ENCODE measurements around the gene CCNI2.

The CCNI2 gene

GRCh38 chr5:132756542-132756941 lies 9.3 kb downstream of the CCNI2 start:
- Histone ChIP-seq H2BK120ac (ENCODE audit: low read depth, low read length) (no peak overlapping the region), H3K4ac (ENCODE audit: low read length) (no peak overlapping the region), H2AK5ac (ENCODE audit: low read depth, low read length) (no peak overlapping the region), H3K18ac (ENCODE audit: low read length) (no peak overlapping the region), H3K27ac (replicated peaks; ENCODE audit: low read length) (no peak overlapping the region), H3K4me3 (ENCODE audit: low read length in 2 of 2) (no peak overlapping the region), H2BK5ac (ENCODE audit: low read length) (no peak overlapping the region), H4K8ac (ENCODE audit: low read depth, low read length) (no peak overlapping the region), H3K4me1 (ENCODE audit: control insufficient read depth in 2 of 2, insufficient read depth in 1 of 2, low read depth in 1 of 2, low read length in 2 of 2) (peaks cover 0 to 17% of the 10 kb centered on the region in 2 donors), H3K4me2 (ENCODE audit: insufficient read depth, low read length, poor library complexity, severe bottlenecking) (no peak overlapping the region), H2BK12ac (ENCODE audit: low read length) (no peak overlapping the region), H3K27me3 (ENCODE audit: control insufficient read depth in 3 of 3, insufficient read depth in 3 of 3, low read depth in 1 of 3, low read length in 3 of 3) (no peaks in the 10 kb centered on the region), H3K9ac (ENCODE audit: low read depth, low read length, poor library complexity) (no peak overlapping the region), H3K14ac (ENCODE audit: low read length) (no peak overlapping the region), H3K36me3 (replicated peaks in 1 of 2; ENCODE audit: control insufficient read depth in 2 of 2, insufficient read depth in 2 of 2, low read length in 2 of 2) (peaks cover 19 to 44% of the 10 kb centered on the region in 2 donors), H4K91ac (ENCODE audit: low read depth, low read length, poor library complexity) (no peak overlapping the region), H2BK15ac (ENCODE audit: low read length) (no peak overlapping the region), H3K23ac (ENCODE audit: low read depth, low read length, poor library complexity) (no peak overlapping the region), H3K9me3 (replicated peaks in 1 of 2; ENCODE audit: control insufficient read depth in 2 of 2, insufficient read depth in 1 of 2, low read depth in 1 of 2, low read length in 2 of 2) (no peaks in the 10 kb centered on the region), H3K79me1 (ENCODE audit: low read depth, low read length) (no peaks in the 10 kb centered on the region), H2AFZ (ENCODE audit: low read length) (no peak overlapping the region)
- no CpG with 5 or more reads among the region's 5 CpGs for WGBS, 2 donors (ENCODE audit: extremely low coverage in 2 of 2, insufficient read length in 2 of 2, insufficient replicate concordance in 1 of 2)
- DNase-seq (ENCODE audit: low spot score) = no peak

- Histone ChIP-seq H2AK5ac (ENCODE audit: low read depth, low read length) (no peak overlapping the region), H3K18ac (ENCODE audit: low read length) (no peak overlapping the region), H2BK120ac (ENCODE audit: low read depth, low read length) (no peak overlapping the region), H3K14ac (ENCODE audit: low read length) (no peak overlapping the region), H2AFZ (ENCODE audit: low read length) (no peak overlapping the region), H3K4me2 (ENCODE audit: insufficient read depth, low read length, poor library complexity, severe bottlenecking) (no peak overlapping the region), H4K8ac (ENCODE audit: low read depth, low read length) (no peak overlapping the region), H3K9me3 (replicated peaks in 1 of 2; ENCODE audit: control insufficient read depth in 2 of 2, insufficient read depth in 1 of 2, low read depth in 1 of 2, low read length in 2 of 2) (no peaks in the 10 kb centered on the region), H3K36me3 (replicated peaks in 1 of 2; ENCODE audit: control insufficient read depth in 2 of 2, insufficient read depth in 2 of 2, low read length in 2 of 2) (peaks cover 34 to 63% of the 10 kb centered on the region in 2 donors), H3K9ac (ENCODE audit: low read depth, low read length, poor library complexity) (no peak overlapping the region), H2BK5ac (ENCODE audit: low read length) (no peak overlapping the region), H3K79me1 (ENCODE audit: low read depth, low read length) (no peaks in the 10 kb centered on the region), H3K4ac (ENCODE audit: low read length) (no peak overlapping the region), H3K4me1 (ENCODE audit: control insufficient read depth in 2 of 2, insufficient read depth in 1 of 2, low read depth in 1 of 2, low read length in 2 of 2) (peaks cover 0 to 13% of the 10 kb centered on the region in 2 donors), H2BK12ac (ENCODE audit: low read length) (no peak overlapping the region), H3K4me3 (ENCODE audit: low read length in 2 of 2) (no peak overlapping the region), H3K27me3 (ENCODE audit: control insufficient read depth in 3 of 3, insufficient read depth in 3 of 3, low read depth in 1 of 3, low read length in 3 of 3) (no peaks in the 10 kb centered on the region), H3K27ac (replicated peaks; ENCODE audit: low read length) (no peak overlapping the region), H2BK15ac (ENCODE audit: low read length) (no peak overlapping the region), H4K91ac (ENCODE audit: low read depth, low read length, poor library complexity) (no peak overlapping the region), H3K23ac (ENCODE audit: low read depth, low read length, poor library complexity) (no peak overlapping the region)
- DNase-seq (ENCODE audit: low spot score) = no peak
- WGBS, 2 donors (ENCODE audit: extremely low coverage in 2 of 2, insufficient read length in 2 of 2, insufficient replicate concordance in 1 of 2) = no CpG with 5 or more reads among the region's 13 CpGs
Measured at GRCh38 chr5:132758451-132758850, 11.2 kb downstream of the CCNI2 start.

- Histone ChIP-seq H3K9ac (ENCODE audit: low read depth, low read length, poor library complexity) (no peak overlapping the region), H2BK12ac (ENCODE audit: low read length) (no peak overlapping the region), H2BK5ac (ENCODE audit: low read length) (no peak overlapping the region), H2AFZ (ENCODE audit: low read length) (no peak overlapping the region), H3K4me3 (ENCODE audit: low read length in 2 of 2) (no peak overlapping the region), H3K18ac (ENCODE audit: low read length) (no peak overlapping the region), H4K8ac (ENCODE audit: low read depth, low read length) (no peak overlapping the region), H3K27ac (replicated peaks; ENCODE audit: low read length) (no peak overlapping the region), H2AK5ac (ENCODE audit: low read depth, low read length) (no peak overlapping the region), H3K27me3 (ENCODE audit: control insufficient read depth in 3 of 3, insufficient read depth in 3 of 3, low read depth in 1 of 3, low read length in 3 of 3) (no peaks in the 10 kb centered on the region), H3K9me3 (replicated peaks in 1 of 2; ENCODE audit: control insufficient read depth in 2 of 2, insufficient read depth in 1 of 2, low read depth in 1 of 2, low read length in 2 of 2) (no peaks in the 10 kb centered on the region), H2BK15ac (ENCODE audit: low read length) (no peak overlapping the region), H3K4me2 (ENCODE audit: insufficient read depth, low read length, poor library complexity, severe bottlenecking) (no peak overlapping the region), H3K14ac (ENCODE audit: low read length) (no peak overlapping the region), H3K4ac (ENCODE audit: low read length) (no peak overlapping the region), H3K4me1 (ENCODE audit: control insufficient read depth in 2 of 2, insufficient read depth in 1 of 2, low read depth in 1 of 2, low read length in 2 of 2) (peaks cover 0 to 8% of the 10 kb centered on the region in 2 donors), H3K79me1 (ENCODE audit: low read depth, low read length) (no peaks in the 10 kb centered on the region), H2BK120ac (ENCODE audit: low read depth, low read length) (no peak overlapping the region), H4K91ac (ENCODE audit: low read depth, low read length, poor library complexity) (no peak overlapping the region), H3K23ac (ENCODE audit: low read depth, low read length, poor library complexity) (no peak overlapping the region), H3K36me3 (replicated peaks in 1 of 2; ENCODE audit: control insufficient read depth in 2 of 2, insufficient read depth in 2 of 2, low read length in 2 of 2) (peaks cover 40 to 69% of the 10 kb centered on the region in 2 donors)
- no peak for DNase-seq (ENCODE audit: low spot score)
- no CpG with 5 or more reads among the region's 13 CpGs for WGBS, 2 donors (ENCODE audit: extremely low coverage in 2 of 2, insufficient read length in 2 of 2, insufficient replicate concordance in 1 of 2)
Measured at GRCh38 chr5:132759114-132760048, 12.2 kb downstream of the CCNI2 start.

- H2BK120ac ChIP-seq (ENCODE audit: low read depth, low read length) = no peak overlapping the region
- no peaks in the 10 kb centered on the region for H3K27me3 ChIP-seq (ENCODE audit: control insufficient read depth in 3 of 3, insufficient read depth in 3 of 3, low read depth in 1 of 3, low read length in 3 of 3)
- no peak overlapping the region for H2BK5ac ChIP-seq (ENCODE audit: low read length)
- no peak overlapping the region for H4K8ac ChIP-seq (ENCODE audit: low read depth, low read length)
- no peak overlapping the region for H3K18ac ChIP-seq (ENCODE audit: low read length)
- H2AK5ac ChIP-seq (ENCODE audit: low read depth, low read length) = no peak overlapping the region
- no peak overlapping the region for H3K4me3 ChIP-seq (ENCODE audit: low read length in 2 of 2)
- peak overlapping the region; percentile 25 for H3K14ac ChIP-seq (ENCODE audit: low read length)
- no peak for DNase-seq (ENCODE audit: low spot score)
- H3K4ac ChIP-seq (ENCODE audit: low read length) = no peak overlapping the region
- no peak overlapping the region for H4K91ac ChIP-seq (ENCODE audit: low read depth, low read length, poor library complexity)
- no peak overlapping the region for H3K27ac ChIP-seq (replicated peaks; ENCODE audit: low read length)
- H3K4me1 ChIP-seq (ENCODE audit: control insufficient read depth in 2 of 2, insufficient read depth in 1 of 2, low read depth in 1 of 2, low read length in 2 of 2) = peaks cover 0 to 3% of the 10 kb centered on the region in 2 donors
- no peak overlapping the region for H3K9ac ChIP-seq (ENCODE audit: low read depth, low read length, poor library complexity)
- H2BK12ac ChIP-seq (ENCODE audit: low read length) = no peak overlapping the region
- H2BK15ac ChIP-seq (ENCODE audit: low read length) = no peak overlapping the region
- H2AFZ ChIP-seq (ENCODE audit: low read length) = no peak overlapping the region
- no CpG with 5 or more reads among the region's 12 CpGs for WGBS, 2 donors (ENCODE audit: extremely low coverage in 2 of 2, insufficient read length in 2 of 2, insufficient replicate concordance in 1 of 2)
- no peaks in the 10 kb centered on the region for H3K9me3 ChIP-seq (replicated peaks in 1 of 2; ENCODE audit: control insufficient read depth in 2 of 2, insufficient read depth in 1 of 2, low read depth in 1 of 2, low read length in 2 of 2)
- H3K4me2 ChIP-seq (ENCODE audit: insufficient read depth, low read length, poor library complexity, severe bottlenecking) = no peak overlapping the region
- no peaks in the 10 kb centered on the region for H3K79me1 ChIP-seq (ENCODE audit: low read depth, low read length)
- no peak overlapping the region for H3K23ac ChIP-seq (ENCODE audit: low read depth, low read length, poor library complexity)
- H3K36me3 ChIP-seq (replicated peaks in 1 of 2; ENCODE audit: control insufficient read depth in 2 of 2, insufficient read depth in 2 of 2, low read length in 2 of 2) = peaks cover 44 to 75% of the 10 kb centered on the region in 2 donors
Measured at GRCh38 chr5:132760049-132760420, 12.8 kb downstream of the CCNI2 start.
